H1 (cell line): ENCODE data around the gene DGCR8. TPM values are rescaled to one million over a fixed set of nuclear protein-coding genes. Genes with fewer than 3 reads are reported as not detected.
A peak's percentile ranks its signal among the peaks of the same experiment; 100 is the strongest.

ENCODE experiments used
- CTCF ChIA-PET: fragments of 300-600 bp; sonication (Branson Sonifier 250); formaldehyde crosslinking; loops from one replicate; lab custom pipeline; 2021; ENCODE audit not compliant: partially characterized antibody; lab: Charles Lee
- POLR2A ChIA-PET: fragments of 300-600 bp; sonication (Branson Sonifier 250); formaldehyde crosslinking; loops from one replicate; lab custom pipeline; 2021; ENCODE audit warnings: inconsistent platforms; ENCODE audit not compliant: partially characterized antibody; lab: Charles Lee
- DNase-seq, 2 experiments: peaks; one replicate each; pipeline versions ENCODE4 v3.0.0 to v3.0.0-alpha.2; 2010 to 2022; ENCODE audit warnings: low spot score in 2 of 2, low read depth in 1 of 2, mixed read lengths in 1 of 2
- FAIRE-seq: peaks from 2 replicates; lab custom pipeline; 2011; peaks lifted over from hg19 to GRCh38; lab: Jason Lieb, UNC
- H2AFZ ChIP-seq: 2 replicates; pipeline ENCODE4 v1.8.1; 2012; ENCODE audit warnings: low read length, inconsistent platforms
- H2AK5ac ChIP-seq: 2 replicates; pipeline ENCODE4 v1.6.1; 2013; ENCODE audit warnings: low read depth, low read length
- H2BK120ac ChIP-seq: replicated peaks from 2 replicates; pipeline ENCODE3; 2013; ENCODE audit warnings: low read depth, low read length, inconsistent platforms
- H2BK12ac ChIP-seq: 2 replicates; pipeline ENCODE4 v1.6.1; 2013; ENCODE audit warnings: low read depth, low read length
- H2BK15ac ChIP-seq: 2 replicates; pipeline ENCODE4 v1.6.1; 2013; ENCODE audit warnings: low read length
- H2BK20ac ChIP-seq: 2 replicates; pipeline ENCODE4 v1.6.1; 2013; ENCODE audit warnings: low read length
- H2BK5ac ChIP-seq: 2 replicates; pipeline ENCODE4 v1.6.1; 2013; ENCODE audit warnings: low read depth, low read length
- H3K14ac ChIP-seq: 2 replicates; pipeline ENCODE4 v1.6.1; 2013; ENCODE audit warnings: inconsistent platforms; ENCODE audit not compliant: insufficient read length
- H3K18ac ChIP-seq: 2 replicates; pipeline ENCODE4 v1.6.1; 2013; ENCODE audit warnings: low read length; ENCODE audit errors: extremely low read depth
- H3K23ac ChIP-seq: 2 replicates; pipeline ENCODE4 v1.6.1; 2013; ENCODE audit warnings: inconsistent platforms; ENCODE audit not compliant: insufficient read length
- H3K23me2 ChIP-seq: 2 replicates; pipeline ENCODE4 v1.6.1; 2013; ENCODE audit warnings: low read depth, low read length
- H3K27ac ChIP-seq: 2 replicates; pipeline ENCODE4 v1.6.1; 2011; ENCODE audit warnings: low read depth, low read length, inconsistent platforms
- H3K27me3 ChIP-seq, 4 experiments: replicated peaks in 1 of 4; 1 replicate in 1 of 4; 2 replicates in 3 of 4; pipeline versions ENCODE4 v1.6.1 to v1.8.1; 2011 to 2013; ENCODE audit warnings: low read length in 3 of 4, mild to moderate bottlenecking in 3 of 4, inconsistent platforms in 2 of 4, mixed read lengths in 2 of 4, moderate library complexity in 1 of 4; ENCODE audit not compliant: control insufficient read depth in 3 of 4, insufficient read depth in 3 of 4; ENCODE audit errors: extremely low read depth in 1 of 4
- H3K36me3 ChIP-seq, 4 experiments: 2 replicates each; pipeline versions ENCODE4 v1.6.1 to v1.8.1; 2011 to 2013; ENCODE audit warnings: mild to moderate bottlenecking in 4 of 4, low read length in 3 of 4, moderate library complexity in 2 of 4, control low read depth in 1 of 4, inconsistent platforms in 1 of 4; ENCODE audit not compliant: insufficient read depth in 4 of 4, control insufficient read depth in 2 of 4
- H3K4ac ChIP-seq: replicated peaks from 2 replicates; pipeline ENCODE3; 2013; ENCODE audit warnings: low read length, low read depth, mixed read lengths, inconsistent platforms; ENCODE audit not compliant: insufficient read length
- H3K4me1 ChIP-seq, 4 experiments: replicated peaks in 1 of 4; 1 replicate in 1 of 4; 2 replicates in 3 of 4; pipeline versions ENCODE4 v1.6.1 to v1.8.1; 2011 to 2013; ENCODE audit warnings: low read length in 3 of 4, inconsistent platforms in 2 of 4, mixed read lengths in 1 of 4; ENCODE audit not compliant: insufficient read depth in 4 of 4, control insufficient read depth in 3 of 4
- H3K4me2 ChIP-seq, 2 experiments: 2 replicates each; pipeline versions ENCODE4 v1.6.1 to v1.8.1; 2011 to 2013; ENCODE audit warnings: low read depth in 2 of 2, low read length in 2 of 2, control low read depth in 1 of 2, inconsistent platforms in 1 of 2, mild to moderate bottlenecking in 1 of 2; ENCODE audit not compliant: insufficient read depth in 1 of 2
- H3K4me3 ChIP-seq, 4 experiments: fragments of 200-600, 300-600 bp in 1 of 4; sonication (generic), shearing (Covaris generic), sonication (Bioruptor Twin) in 1 of 4; 2 replicates each; pipeline versions ENCODE4 v1.5.1 to v1.8.1; 2011 to 2016; ENCODE audit warnings: low read length in 4 of 4, low read depth in 3 of 4, control low read depth in 2 of 4, inconsistent platforms in 2 of 4, mild to moderate bottlenecking in 2 of 4, mixed read lengths in 1 of 4, moderate library complexity in 1 of 4; ENCODE audit not compliant: insufficient read depth in 2 of 4; ENCODE audit errors: extremely low read depth in 1 of 4
- H3K56ac ChIP-seq: replicated peaks from 2 replicates; pipeline ENCODE3; 2013; ENCODE audit warnings: low read depth, mild to moderate bottlenecking, mixed read lengths, low read length, inconsistent platforms; ENCODE audit not compliant: insufficient read length
- H3K79me1 ChIP-seq: 2 replicates; pipeline ENCODE4 v1.6.1; 2013; ENCODE audit warnings: low read depth, low read length, control low read depth
- H3K79me2 ChIP-seq, 2 experiments: 2 replicates each; pipeline versions ENCODE4 v1.6.1 to v1.8.1; 2012 to 2013; ENCODE audit warnings: low read length in 2 of 2, mild to moderate bottlenecking in 2 of 2, inconsistent platforms in 1 of 2; ENCODE audit not compliant: insufficient read depth in 2 of 2, control insufficient read depth in 1 of 2
- H3K9ac ChIP-seq, 4 experiments: replicated peaks in 1 of 4; 1 replicate in 1 of 4; 2 replicates in 3 of 4; pipeline versions ENCODE4 v1.6.1 to v1.8.1; 2011 to 2013; ENCODE audit warnings: low read depth in 3 of 4, low read length in 3 of 4, control low read depth in 2 of 4, mild to moderate bottlenecking in 2 of 4, moderate library complexity in 2 of 4, inconsistent platforms in 1 of 4; ENCODE audit errors: extremely low read depth in 1 of 4
- H3K9me3 ChIP-seq, 2 experiments: 2 replicates each; pipeline versions ENCODE4 v1.6.1 to v1.8.1; 2012 to 2013; ENCODE audit warnings: mild to moderate bottlenecking in 2 of 2, moderate library complexity in 2 of 2, control low read depth in 1 of 2, inconsistent platforms in 1 of 2, low read depth in 1 of 2, low read length in 1 of 2, mixed read lengths in 1 of 2; ENCODE audit not compliant: insufficient read depth in 2 of 2
- H4K20me1 ChIP-seq, 2 experiments: replicated peaks in 1 of 2; 2 replicates each; pipeline versions ENCODE3 to v1.8.1; 2011 to 2013; ENCODE audit warnings: inconsistent platforms in 2 of 2, low read length in 2 of 2, mild to moderate bottlenecking in 1 of 2; ENCODE audit not compliant: insufficient read depth in 2 of 2, control insufficient read depth in 1 of 2
- H4K5ac ChIP-seq: 2 replicates; pipeline ENCODE4 v1.6.1; 2013; ENCODE audit warnings: low read length, low read depth, mixed read lengths, inconsistent platforms; ENCODE audit not compliant: insufficient read length
- H4K8ac ChIP-seq: 2 replicates; pipeline ENCODE4 v1.8.0; 2013; ENCODE audit warnings: mild to moderate bottlenecking, moderate library complexity, low read length, inconsistent platforms; ENCODE audit not compliant: insufficient read depth; ENCODE audit errors: extremely low read depth
- H4K91ac ChIP-seq: replicated peaks from 2 replicates; pipeline ENCODE3; 2013; ENCODE audit warnings: low read length, mixed read lengths, inconsistent platforms; ENCODE audit not compliant: insufficient read length
- ATF3 ChIP-seq: IDR thresholded peaks from 2 replicates; pipeline ENCODE4 v1.6.1; 2011; ENCODE audit warnings: low read depth, mild to moderate bottlenecking, low read length; ENCODE audit not compliant: insufficient read depth
- BRCA1 ChIP-seq: IDR thresholded peaks from 2 replicates; pipeline ENCODE4 v1.6.1; 2012; ENCODE audit warnings: low read depth, low read length, improper control_type of control experiment
- CHD2 ChIP-seq: IDR thresholded peaks from 2 replicates; pipeline ENCODE4 v1.6.1; 2012; ENCODE audit warnings: low read length, improper control_type of control experiment
- EGR1 ChIP-seq: IDR thresholded peaks from 2 replicates; pipeline ENCODE4 v1.6.1; 2011; ENCODE audit warnings: low read depth, low read length, borderline replicate concordance
- RXRA ChIP-seq: IDR thresholded peaks from 2 replicates; pipeline ENCODE4 v1.6.1; 2011; ENCODE audit warnings: low read depth, mild to moderate bottlenecking, low read length, moderate library complexity; ENCODE audit not compliant: insufficient read depth
- YY1 ChIP-seq: IDR thresholded peaks from 2 replicates; pipeline ENCODE4 v1.6.1; 2011; ENCODE audit warnings: low read depth, mild to moderate bottlenecking, low read length
- WGBS, 2 experiments: shearing (Covaris generic) in 1 of 2; methylation state at CpG; one replicate each; pipeline versions ENCODE4 v1.1.6 to v1.1.7; 2013 to 2015; ENCODE audit warnings: low lambda C conversion rate in 2 of 2, mixed read lengths in 2 of 2, inconsistent platforms in 1 of 2, low coverage in 1 of 2, missing lambda C conversion rate in 1 of 2; ENCODE audit not compliant: insufficient replicate concordance in 2 of 2, insufficient coverage in 1 of 2, insufficient read length in 1 of 2; ENCODE audit errors: extremely low coverage in 1 of 2, missing lambda C conversion rate in 1 of 2; 5-methylcytosine and 5-hydroxymethylcytosine counted together
- polyA plus RNA-seq, 7 experiments: library from polyadenylated mRNA; depleted of rRNA in 3 of 7; stranded (reverse) in 5 of 7; unstranded in 2 of 7; fragments of >200 nt in 5 of 7; fragments of 200-250 nt in 2 of 7; gene quantifications; 1 replicate in 5 of 7; 2 replicates in 1 of 7; 4 replicates in 1 of 7; pipeline versions ENCODE4 v1.2.1 to v1.2.3, GENCODE V29; 2011 to 2013; ENCODE audit warnings: missing spikeins in 2 of 7, mixed read lengths in 2 of 7
- total RNA-seq: library from RNA; stranded (reverse); fragmentation: NEBNext Ultra II Directional; extraction: Animal tissue kit (Norgen Biotek cat#: 25700); gene quantifications from 2 replicates; pipeline ENCODE4 v1.2.1, GENCODE V29; 2021
- TF ChIP-seq, protein P1 (sequence below), 3 experiments: IDR thresholded peaks; 1 replicate in 2 of 3; 2 replicates in 1 of 3; pipeline versions ENCODE4 v1.5.1 to v1.6.1; 2011; ENCODE audit warnings: low read length in 3 of 3, mild to moderate bottlenecking in 3 of 3, inconsistent platforms in 2 of 3, low read depth in 1 of 3, moderate library complexity in 1 of 3; ENCODE audit not compliant: insufficient read depth in 1 of 3; ENCODE audit errors: control extremely low read depth in 1 of 3
- TF ChIP-seq, protein P2 (sequence below): IDR thresholded peaks from 2 replicates; pipeline ENCODE4 v1.6.1; 2012; ENCODE audit warnings: inconsistent platforms

DGCR8 gene
- total and polyA plus RNA-seq, 2 of the 8 experiments (the other 6 are each of a cell fraction or from before 2014, with no cell fraction given) = 23.7 to 43.7 TPM

DNA sequence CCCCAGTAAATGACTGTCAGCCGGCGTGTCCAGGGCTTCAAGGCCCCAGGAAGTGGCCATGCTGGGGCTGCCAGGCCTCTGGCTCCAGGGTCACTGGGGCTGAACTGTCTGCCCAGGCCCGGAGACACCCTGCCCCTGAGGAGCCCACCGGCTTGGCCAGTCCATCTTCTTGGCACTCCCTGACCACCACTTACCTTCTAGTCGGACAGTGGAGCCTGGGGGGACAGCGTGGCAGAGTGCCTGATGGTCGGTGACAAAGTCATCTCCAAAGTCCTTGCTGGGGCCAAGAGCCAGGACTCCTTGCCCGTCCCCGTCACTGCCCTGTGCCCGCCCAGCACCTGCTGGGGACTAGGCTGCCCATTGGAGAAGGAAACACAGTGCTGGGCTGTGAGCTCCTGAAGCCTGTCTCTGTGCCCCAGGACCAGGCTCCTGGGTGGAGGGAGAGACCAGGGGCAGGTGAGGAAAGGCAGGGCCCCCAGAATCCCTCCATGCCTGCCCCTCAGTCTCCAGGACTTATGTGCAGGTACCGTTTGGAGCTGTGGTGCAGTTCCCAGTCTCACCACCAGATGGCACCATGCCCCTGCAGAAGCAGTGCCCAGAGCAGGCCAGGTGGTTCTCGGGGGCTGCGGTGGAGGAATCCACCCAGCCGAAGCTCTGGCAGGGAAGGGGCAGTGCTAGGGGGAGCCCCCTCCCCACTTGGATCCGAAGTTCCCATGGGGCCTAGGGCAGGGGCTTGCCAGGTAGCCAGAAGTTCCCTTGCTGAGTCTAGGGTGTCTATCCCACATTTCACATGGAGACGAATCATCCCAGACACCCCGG lies 76.8 kb downstream of the DGCR8 start:
- H3K4me1 ChIP-seq = peaks cover 0 to 7% (median 4%) of the 10 kb centered on the region in 4 experiments; a peak in 4 of 7 replicates
- H2BK15ac ChIP-seq = no peak overlapping the region
- DNase-seq (peak; percentile 79 to 98), FAIRE-seq (peak; percentile 78)
- H3K23ac ChIP-seq = no peak overlapping the region
- H4K20me1 ChIP-seq = no peaks in the 10 kb centered on the region
- no peak overlapping the region for H3K14ac ChIP-seq
- H3K56ac ChIP-seq = no peak overlapping the region
- no peak overlapping the region for H4K5ac ChIP-seq
- peaks cover under 1% of the 10 kb centered on the region; the same call in 1 of the 2 replicates for H3K23me2 ChIP-seq
- no peak overlapping the region for H3K9ac ChIP-seq
- ChIA-PET CTCF (interaction anchor here (0.6 to 7.7 kb wide), 39 partner anchors 10 to 341 kb away, joined by 3 to 98 read pairs (median 5); partner anchors contain the start of gene RANBP1), POLR2A (interaction anchor here (1.0 kb wide), 2 partner anchors 36 to 39 kb away, joined by 3 read pairs; partner anchors contain the start of gene TRMT2A)
- WGBS, 2 experiments = 51% methylated on average over 12 of the region's 17 CpGs; no CpG with 5 or more reads in 1 of the 2 experiments
- H3K9me3 ChIP-seq = no peaks in the 10 kb centered on the region
- peak overlapping the region; percentile 65 for H4K91ac ChIP-seq
- no peak overlapping the region for H3K18ac ChIP-seq
- H3K36me3 ChIP-seq = no peaks in the 10 kb centered on the region
- no peak overlapping the region for H2AK5ac ChIP-seq
- no peak overlapping the region for H2BK20ac ChIP-seq
- H2BK120ac ChIP-seq = no peak overlapping the region
- H2BK5ac ChIP-seq = no peak overlapping the region
- H3K27ac ChIP-seq = no peak overlapping the region
- H3K4me3 ChIP-seq = no peak overlapping the region
- H4K8ac ChIP-seq = peak overlapping the region; percentile 7; the same call in 1 of the 2 replicates
- H3K79me2 ChIP-seq = no peaks in the 10 kb centered on the region
- no peak overlapping the region for H2AFZ ChIP-seq
- no peaks in the 10 kb centered on the region for H3K27me3 ChIP-seq
- no peak overlapping the region for H3K4me2 ChIP-seq
- no peaks in the 10 kb centered on the region for H3K79me1 ChIP-seq
- H3K4ac ChIP-seq = peak overlapping the region; percentile 69
- no peak overlapping the region; the same call in 1 of the 2 replicates for H2BK12ac ChIP-seq
- TF ChIP-seq ATF3 (no peak), YY1 (no peak), CHD2 (no peak), BRCA1 (no peak), EGR1 (no peak), RXRA (no peak)
- TF ChIP-seq, protein P1, sequence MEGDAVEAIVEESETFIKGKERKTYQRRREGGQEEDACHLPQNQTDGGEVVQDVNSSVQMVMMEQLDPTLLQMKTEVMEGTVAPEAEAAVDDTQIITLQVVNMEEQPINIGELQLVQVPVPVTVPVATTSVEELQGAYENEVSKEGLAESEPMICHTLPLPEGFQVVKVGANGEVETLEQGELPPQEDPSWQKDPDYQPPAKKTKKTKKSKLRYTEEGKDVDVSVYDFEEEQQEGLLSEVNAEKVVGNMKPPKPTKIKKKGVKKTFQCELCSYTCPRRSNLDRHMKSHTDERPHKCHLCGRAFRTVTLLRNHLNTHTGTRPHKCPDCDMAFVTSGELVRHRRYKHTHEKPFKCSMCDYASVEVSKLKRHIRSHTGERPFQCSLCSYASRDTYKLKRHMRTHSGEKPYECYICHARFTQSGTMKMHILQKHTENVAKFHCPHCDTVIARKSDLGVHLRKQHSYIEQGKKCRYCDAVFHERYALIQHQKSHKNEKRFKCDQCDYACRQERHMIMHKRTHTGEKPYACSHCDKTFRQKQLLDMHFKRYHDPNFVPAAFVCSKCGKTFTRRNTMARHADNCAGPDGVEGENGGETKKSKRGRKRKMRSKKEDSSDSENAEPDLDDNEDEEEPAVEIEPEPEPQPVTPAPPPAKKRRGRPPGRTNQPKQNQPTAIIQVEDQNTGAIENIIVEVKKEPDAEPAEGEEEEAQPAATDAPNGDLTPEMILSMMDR (IDR thresholded peaks at IDR 0.05; ENCODE audit: control extremely low read depth in 1 of 3, insufficient read depth in 1 of 3, low read depth in 1 of 3, low read length in 3 of 3) = peak; percentile 97 to 99 (median 99)
- TF ChIP-seq, protein P2, sequence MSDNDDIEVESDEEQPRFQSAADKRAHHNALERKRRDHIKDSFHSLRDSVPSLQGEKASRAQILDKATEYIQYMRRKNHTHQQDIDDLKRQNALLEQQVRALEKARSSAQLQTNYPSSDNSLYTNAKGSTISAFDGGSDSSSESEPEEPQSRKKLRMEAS = peak; percentile 54; the same call in 1 of the 2 replicates
